Stimulated activated CD4-positive, alpha-beta T cell treated with anti-CD3 and anti-CD28 coated beads, Interleukin-1b, Interleukin-23, amount 100 ng/mL, for 24 hours (primary cell): ENCODE measurements around the gene BCAT1.

Experiments
- DNase-seq, 4 experiments: peaks; one replicate each; pipeline ENCODE4 v3.0.0-alpha.2; 2020; ENCODE audit warnings: low read depth in 4 of 4, low spot score in 1 of 4

BCAT1 gene

GRCh38 chr12:24770821-24771220, 178.1 kb downstream of the BCAT1 start:
- no peak for DNase-seq

- DNase-seq, result no peak
These were observed 178.6 kb downstream of the BCAT1 start for GRCh38 chr12:24770334-24770733.

- DNase-seq, result no peak
These were observed 179.2 kb downstream of the BCAT1 start for GRCh38 chr12:24769682-24770081.

GRCh38 chr12:24768415-24768814, 180.5 kb downstream of the BCAT1 start:
- DNase-seq, result no peak

- no peak for DNase-seq
These were observed 181.9 kb downstream of the BCAT1 start for GRCh38 chr12:24767016-24767415.

GRCh38 chr12:24764712-24765111, 184.2 kb downstream of the BCAT1 start:
- DNase-seq, result no peak

- no peak for DNase-seq
These were observed 188.1 kb downstream of the BCAT1 start for GRCh38 chr12:24760606-24761378.

- no peak for DNase-seq
These were observed 188.7 kb downstream of the BCAT1 start for GRCh38 chr12:24760162-24760561.
